GM20431 (cell line): ENCODE measurements around the gene ADCY9.
"Not testable (repeated sequence)": the region's sequence is repeated elsewhere in the genome, so short reads cannot be mapped to it uniquely, and the experiment has no call there.

ENCODE experiments used
- in situ Hi-C: fragments of 300-500 bp; cut with MseI, MboI; formaldehyde crosslinking; loops from one replicate; pipeline ENCODE4 v1.15.0; 2020; ENCODE audit warnings: low sequenced_read_pairs; ENCODE audit not compliant: unreplicated experiment

Gene ADCY9

DNA sequence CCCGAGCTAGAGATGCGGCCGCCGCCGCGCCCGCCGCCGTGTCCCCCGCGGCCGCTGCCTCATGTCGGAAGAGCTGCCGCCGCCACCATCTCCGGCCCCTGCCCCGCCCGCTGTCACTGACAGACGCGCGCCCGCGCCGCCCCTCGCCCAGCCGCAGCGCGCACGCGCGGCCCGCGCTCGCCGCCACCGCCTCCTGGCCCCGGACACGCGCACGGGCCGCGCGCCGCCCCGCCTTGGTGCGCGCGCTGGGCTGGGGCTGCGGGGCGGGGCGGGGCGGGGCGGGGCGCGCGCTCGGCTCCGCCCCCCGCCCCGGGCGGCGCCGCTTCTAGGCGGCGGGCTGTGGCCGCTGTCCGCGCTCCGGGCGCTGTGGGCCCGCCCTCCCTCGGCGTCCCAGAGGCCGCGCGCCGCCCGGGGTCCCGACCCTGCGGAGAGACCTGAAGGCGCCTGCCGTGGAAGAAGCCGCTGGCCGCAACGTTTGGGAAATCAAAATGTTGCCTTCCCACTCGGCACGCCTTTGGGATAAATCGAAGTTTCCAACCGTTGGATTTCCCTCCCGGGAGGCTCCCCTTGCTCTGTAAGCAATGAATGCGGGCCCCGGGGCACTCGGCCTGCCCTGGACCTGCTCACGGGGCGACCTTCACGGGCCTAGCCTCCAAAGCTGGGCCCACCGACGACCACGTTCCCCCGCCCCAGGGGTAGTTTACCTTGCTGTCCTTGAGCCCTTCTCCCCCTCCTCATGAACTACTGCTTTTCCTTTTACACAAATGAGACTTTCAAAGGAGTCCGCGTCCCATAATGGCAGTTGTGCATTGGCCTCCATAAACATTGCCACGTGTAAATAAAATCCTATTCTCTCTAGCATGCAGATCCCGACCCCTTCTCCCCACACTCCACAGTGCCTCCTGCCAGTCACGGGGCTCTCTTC is at the start of gene ADCY9:
Gene ADCY9 (minus strand): TSS at position 118 of the 925 bp plus-strand sequence. CDS start 1,000 bp downstream, outside the sequence.
- in situ Hi-C loops: no loop called here

DNA sequence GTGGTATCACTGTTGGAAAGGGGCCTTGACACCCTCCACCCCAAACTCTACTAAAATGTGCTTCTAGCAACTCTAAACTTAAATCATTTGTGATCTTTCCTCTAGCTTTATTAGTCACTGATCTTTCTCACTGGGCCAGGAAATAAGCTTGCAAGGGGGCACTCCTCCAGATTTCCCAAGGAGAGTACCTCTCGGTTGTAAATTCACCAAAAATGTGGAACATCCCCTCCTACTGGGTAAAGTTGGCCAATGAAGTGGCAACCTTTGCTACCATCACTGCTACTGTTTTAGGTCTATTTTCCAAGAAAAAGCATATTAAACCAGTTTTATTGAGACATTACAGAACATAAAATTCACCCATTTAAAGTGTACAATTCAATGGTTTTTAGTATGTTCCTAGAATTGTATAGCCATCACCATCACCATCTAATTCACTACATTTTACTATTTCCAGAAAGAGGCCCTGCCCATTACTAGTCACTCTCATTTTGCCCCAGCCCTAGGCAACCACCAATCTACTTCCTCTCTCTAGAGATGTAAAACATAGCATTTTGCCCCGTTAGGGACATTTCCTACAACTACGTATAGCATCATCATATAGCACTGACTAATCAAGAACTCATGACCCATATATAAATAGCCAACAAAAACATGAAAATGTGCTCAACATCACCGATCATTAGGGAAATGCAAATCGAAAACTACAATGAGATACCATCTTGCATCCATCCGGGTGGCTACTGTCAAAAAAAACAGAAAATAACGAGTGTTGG is 44.6 kb upstream of the ADCY9 start:
- in situ Hi-C loops: no loop called here

DNA sequence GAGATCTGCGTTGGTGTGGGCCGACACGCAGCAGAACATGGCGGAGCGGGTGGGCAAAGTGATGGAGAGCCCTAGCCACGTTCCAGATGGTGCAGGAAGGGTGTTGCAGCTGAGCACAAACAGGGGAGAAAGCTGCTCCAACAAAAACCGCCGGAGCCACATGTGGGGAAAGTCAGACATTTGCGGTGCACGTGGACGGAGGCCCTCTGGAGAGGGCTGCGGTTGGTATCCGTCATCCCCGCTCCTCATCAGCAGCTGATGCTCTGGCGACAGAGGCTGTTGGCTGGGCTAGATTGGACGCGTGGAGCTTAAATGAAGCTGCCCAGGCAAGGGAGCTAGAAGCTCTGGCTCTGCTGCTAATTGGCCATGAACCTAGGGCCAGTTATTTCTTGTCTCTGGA is 43.5 kb upstream of the ADCY9 start:
- in situ Hi-C loops: no loop called here

DNA sequence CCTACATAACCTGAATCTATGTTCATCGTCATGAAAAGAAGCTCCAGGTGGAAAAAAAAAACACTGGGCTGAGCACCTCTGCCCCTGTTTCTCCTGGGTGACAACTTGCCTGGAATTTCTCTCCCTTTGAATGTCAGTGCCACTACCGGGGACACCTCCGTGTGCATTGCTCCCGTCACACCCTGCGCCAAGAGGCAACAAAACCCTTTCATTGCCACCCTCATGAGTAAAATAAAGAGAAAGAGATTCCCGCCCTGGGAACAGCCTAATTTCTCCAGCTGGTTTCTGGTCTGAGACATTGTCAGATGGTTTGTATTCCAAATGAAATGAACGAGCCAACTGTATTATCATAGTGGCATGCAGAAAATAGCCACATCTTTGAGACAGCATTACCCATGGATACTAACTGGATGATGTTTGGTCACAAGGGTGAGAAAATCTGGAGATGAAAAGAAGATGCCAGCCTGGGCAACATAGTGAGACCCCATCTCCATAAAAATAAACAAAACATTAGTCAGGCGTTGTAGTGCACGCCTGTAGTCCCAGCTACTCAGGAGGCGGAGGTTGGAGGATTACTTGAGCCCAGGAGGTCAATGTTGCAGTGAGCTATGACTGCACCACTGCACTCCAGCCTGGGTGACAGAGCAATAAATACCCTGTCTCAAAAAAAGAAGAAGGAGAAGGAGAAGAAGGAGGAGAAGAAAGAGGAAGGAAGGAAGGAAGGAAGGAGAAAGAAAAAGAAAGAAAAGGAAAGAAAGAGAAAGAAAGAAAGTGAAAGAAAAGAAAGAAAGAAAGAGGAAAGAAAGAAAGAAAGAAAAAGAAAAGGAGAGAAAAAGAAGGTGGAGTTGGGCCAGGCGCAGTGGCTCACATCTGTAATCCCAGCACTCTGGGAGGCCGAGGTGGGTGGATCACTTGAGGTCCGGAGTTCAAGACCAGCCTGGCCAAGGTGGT is 42.2 kb upstream of the ADCY9 start:
- in situ Hi-C loops: no loop called here

DNA sequence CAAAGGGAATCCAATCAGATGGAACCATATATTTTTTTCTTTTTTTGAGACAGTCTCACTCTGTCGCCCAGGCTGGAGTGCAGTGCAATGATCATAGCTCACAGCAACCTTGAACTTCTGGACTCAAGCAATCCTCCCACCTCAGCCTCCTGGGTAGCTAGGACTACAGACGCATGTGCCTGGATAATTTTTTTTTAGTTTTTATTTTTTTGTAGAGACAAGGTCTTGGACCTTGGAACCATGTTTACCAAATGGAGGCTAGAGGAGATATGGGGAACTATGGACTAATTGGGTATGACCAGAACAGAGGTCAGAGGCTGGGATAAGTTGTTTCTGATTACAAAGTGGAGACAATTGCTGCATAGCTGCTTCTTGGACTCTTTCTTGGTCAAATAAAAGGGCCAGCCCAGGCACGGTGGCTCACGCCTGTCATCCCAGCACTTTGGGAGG is 41.2 kb upstream of the ADCY9 start:
- in situ Hi-C loops: no loop called here

DNA sequence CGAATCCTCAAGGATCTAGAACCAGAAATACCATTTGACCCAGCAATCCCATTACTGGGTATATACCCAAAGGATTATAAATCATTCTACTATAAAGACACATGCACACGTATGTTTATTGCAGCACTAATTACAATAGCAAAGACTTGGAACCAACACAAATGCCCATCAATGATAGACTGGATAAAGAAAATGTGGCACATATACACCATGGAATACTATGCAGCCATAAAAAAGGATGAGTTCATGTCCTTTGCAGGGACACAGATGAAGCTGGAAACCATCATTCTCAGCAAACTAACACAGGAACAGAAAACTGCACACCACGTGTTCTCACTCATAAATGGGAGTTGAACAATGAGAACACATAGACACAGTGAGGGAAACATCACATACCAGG is 40.3 kb upstream of the ADCY9 start:
- in situ Hi-C loops: not testable (repeated sequence)

DNA sequence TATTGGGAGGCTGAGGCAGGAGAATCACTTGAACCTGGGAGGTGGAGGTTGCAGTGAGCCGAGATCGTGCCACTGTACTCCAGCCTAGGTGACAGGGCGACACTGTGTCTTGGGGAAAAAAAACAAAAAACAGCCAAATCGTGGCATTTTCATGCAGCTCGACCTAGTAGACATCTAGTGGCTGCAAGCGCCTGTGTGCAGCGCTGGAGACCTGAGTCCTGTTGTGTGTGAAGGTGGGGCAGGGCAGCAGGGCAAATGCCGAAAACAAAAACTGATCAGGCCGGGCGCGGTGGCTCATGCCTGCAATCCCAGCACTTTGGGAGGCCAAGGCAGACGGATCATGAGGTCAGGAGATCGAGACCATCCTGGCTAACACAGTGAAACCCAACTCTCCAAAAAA is 37.1 kb upstream of the ADCY9 start:
- in situ Hi-C loops: not testable (repeated sequence)

DNA sequence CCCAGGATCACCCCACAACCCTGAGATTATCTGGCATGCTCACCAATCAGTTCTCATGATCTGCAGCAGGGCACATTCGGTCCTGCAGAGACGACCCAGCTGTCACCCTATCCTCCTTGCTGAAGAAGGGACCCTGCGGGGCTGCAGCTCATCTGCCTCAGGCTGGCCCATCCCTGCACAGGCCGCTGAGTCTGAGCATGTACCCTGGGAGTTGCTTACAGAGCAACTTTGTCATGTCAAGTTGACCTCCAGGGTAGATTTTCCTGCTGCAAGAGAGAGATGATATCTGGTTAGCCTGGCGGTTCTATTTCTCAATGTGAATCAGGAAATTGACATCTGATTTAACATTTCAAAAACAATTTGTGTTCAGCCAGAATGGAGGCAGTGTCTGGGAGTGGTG is 36.0 kb upstream of the ADCY9 start:
- in situ Hi-C loops: no loop called here

DNA sequence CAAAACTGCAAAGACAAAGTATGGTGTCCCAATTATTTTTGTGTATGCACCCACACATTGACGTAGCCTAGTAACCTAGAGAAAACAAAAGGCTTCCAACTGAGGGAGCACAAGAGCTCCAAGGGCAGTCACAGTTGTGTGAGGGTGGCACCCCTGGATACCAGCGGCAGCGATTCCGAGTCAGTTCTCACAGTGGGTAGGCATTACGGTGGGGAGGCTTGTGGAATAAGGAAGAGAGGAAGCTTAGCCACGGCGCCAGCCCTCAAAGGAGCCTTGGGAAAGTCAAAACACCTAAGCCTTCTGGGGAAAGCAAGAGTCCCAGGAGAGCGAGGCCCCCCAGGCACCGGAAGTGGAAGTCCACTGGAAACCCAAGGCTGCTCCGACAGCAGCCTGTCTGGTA is 31.0 kb upstream of the ADCY9 start:
- in situ Hi-C loops: no loop called here

DNA sequence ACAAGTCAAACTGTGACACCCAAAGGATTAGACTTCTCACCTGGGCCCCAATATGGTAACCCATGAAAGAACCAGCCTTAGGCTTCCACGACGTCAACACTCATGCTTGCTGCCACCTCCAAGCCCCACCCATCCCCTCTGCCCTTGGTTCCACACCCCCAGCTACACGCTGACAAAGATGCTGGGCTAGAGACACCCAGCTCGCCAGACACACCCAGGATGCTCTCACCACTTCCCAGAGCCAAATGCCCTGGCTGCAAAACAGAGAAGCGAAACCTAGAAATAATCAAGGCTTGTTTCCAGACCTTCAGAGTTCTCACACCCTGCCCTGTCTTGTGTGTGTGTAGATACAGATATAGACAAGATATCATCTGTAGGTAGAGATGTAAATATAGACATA is 26.0 kb upstream of the ADCY9 start:
- in situ Hi-C loops: no loop called here

DNA sequence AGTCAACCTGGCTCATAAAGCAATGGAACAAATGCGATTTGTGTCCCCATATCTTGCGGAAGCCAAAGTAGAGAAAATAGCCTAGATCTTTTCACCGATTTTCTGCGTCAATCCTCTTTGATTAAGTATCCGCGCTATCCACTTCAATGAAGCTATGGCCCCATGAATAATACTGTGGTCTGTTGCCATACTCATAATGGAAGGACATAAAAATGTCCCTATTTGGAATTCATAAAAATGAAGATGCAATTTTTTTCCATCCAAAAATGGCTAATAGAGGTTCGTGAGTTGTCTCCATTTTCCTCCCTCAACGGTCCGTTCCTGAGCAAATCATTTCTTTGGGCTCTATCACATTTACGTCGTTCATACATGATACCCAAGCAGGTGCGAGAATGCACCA is 25.4 kb upstream of the ADCY9 start:
- in situ Hi-C loops: no loop called here

DNA sequence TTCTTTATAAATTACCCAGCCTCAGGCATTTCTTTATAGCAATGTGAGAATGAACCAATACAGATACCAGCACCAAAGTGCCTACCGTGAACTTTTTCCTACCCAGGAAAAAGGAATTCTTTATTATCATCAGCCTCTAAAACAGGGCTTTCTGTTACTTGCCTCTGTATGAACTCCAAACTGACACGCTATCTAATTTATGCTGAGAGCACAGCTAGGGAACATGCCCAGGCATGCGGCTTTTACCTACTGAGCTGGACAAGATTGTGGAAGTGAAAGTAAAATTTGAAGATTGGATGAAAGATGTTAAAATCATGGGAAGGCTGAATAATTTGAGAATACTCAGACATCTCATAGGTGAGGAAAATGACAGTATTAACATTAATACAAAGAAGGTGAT is 24.4 kb upstream of the ADCY9 start:
- in situ Hi-C loops: no loop called here

DNA sequence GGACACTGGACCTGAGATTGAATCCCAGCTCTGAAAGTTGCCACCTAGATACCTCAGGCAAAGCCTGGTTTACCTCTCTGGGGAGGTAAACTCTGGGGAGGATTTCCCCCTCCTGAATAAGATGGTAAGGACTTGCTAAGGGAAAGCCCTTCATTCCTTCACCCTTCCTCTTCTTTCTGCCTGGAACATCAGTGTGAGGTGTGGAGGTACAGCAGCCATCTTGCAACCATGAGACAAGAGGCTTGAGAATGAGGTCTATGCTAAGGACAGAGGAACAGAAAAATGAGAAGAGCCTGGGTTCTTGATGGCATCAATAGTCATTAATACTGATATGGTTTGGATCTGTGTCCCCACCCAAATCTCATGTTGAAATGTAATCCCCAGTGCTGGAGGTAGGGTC is 23.7 kb upstream of the ADCY9 start:
- in situ Hi-C loops: no loop called here

DNA sequence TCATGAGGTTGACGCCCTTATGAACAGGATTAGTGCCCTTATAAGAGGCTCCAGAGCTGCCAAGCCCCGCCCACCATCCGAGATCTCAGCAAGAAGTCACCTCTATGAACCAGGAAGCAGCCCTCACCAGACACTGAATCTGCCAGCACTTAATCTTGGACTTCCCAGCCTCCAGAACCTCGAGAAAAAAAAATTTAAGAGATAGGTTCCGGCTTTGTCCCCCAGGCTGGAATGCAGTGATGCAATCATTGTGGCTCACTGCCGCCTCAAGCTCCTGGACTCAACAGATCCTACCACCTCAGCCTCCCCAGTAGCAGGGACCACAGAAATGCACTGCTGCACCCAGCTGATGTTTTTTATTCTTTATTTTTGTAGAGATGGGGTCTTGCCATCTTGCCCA is 22.5 kb upstream of the ADCY9 start:
- in situ Hi-C loops: no loop called here

DNA sequence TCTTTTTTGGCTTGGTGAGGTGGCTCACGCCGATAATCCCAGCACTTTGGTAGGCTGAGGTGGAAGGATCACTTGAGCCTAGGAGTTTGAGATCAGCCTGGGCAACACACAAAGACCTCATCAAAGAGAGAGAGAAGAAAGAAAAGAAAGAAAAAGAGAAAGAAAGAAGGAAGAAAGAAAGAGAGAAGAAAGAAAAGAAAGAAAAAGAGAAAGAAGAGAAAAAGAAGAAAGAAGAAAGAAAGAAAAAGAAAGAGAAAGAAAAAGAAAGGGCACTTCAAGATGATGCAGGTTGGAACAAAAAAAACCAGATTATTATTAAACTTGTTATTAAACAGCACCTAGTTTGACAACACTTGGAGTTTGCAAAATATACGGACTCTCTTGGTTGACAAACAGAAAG is 21.2 kb upstream of the ADCY9 start:
- in situ Hi-C loops: no loop called here

DNA sequence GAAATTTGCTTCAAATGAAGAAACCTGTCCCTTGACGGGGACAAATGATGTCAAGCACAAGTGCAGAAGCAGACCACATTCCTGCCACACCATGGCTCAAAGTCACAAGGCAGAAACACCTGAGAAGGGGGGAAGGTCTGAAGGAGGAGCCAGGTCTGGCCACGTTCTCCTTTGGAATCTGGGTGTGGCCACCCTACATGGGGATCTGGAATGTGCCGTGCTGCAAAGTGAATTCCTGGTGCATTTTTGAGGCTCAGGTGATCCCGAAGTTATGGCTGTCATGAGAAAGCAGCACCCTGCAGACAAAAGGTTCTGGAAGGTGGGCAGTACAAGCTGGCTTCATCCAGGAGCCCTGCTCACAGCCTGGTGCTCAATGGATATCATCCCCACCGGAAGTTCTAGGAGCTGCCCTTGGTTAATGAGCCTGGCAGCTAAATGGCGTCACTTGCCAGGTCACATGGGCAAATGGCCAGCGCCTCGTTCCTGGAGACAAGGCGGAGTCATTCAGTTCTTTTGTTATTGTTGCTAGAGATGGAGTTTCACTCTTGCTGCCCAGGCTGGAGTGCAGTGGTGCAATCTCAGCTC is 20.1 kb upstream of the ADCY9 start:
- in situ Hi-C loops: no loop called here

DNA sequence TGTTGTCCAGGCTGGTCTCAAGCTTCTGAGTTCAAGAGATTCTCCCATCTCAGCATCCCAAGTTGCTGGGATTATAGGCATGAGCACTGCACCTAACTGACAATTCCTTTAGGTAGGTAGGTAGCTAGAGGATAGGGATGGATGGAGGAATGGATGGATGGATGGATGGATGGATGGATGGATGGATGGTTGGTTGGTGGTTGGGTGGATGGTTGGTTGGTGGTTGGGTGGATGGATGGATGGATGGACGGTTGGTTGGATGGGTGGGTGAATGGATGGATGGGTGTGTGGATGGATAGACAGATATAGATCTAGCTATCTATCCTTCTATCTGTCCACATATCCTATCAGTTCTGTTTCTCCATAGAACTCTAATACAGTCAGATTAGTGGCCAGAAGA is 19.3 kb upstream of the ADCY9 start:
- in situ Hi-C loops: no loop called here

DNA sequence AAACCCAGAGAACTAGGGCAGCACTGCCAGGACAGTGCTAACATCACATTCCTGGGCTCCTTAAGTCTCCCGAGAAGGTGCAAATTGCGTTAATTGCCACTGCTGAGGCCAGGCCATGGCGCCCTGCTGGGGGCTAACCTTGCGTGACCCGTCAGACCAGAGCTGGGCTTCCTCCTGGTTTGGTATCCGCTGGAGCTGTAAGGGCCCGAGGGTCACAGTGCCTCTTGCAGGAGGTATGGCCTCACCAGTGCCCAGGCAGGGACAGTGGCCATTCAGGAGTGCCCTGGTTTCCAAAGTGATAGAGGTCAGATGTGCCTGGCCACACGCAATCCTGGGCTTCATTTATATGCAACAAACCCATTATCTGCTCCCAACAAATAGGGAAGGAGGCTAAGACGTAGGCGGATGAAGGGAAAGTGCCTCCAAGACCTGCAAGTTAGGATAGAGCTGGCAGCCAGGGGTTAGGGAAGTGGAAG is 17.7 kb upstream of the ADCY9 start:
- in situ Hi-C loops: no loop called here

DNA sequence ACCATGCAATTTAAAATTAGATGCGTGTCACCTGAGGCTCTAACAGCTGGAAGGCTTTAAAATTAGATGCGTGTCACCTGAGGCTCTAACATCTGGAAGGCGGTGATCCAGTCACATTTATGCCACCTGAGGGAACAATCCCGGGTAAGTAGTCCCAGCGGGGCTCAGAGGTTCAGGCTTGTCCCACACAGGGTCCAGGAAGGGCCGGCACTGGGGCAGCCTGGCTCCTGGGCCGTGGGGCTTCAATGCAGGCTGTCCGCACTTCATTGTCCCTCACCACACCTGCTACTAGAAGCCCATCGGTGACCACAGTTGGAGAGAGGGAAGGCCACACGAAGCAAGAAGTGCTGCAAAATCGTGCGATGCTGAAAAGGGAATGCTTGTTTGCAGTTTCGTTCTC is 15.4 kb upstream of the ADCY9 start:
- in situ Hi-C loops: no loop called here
